HepG2 (cell line): ENCODE data around the gene LRRC19. TPM values are rescaled to one million over a fixed set of nuclear protein-coding genes. Genes with fewer than 3 reads are reported as not detected.

ENCODE experiments used
- ATAC-seq: fragments of 200-7000 bp; cut with Tn5 transposase; 3 replicates; pipeline ENCODE4 v1.9.1; 2020; ENCODE audit warnings: mild to moderate bottlenecking, moderate library complexity
- BruUV-seq: library from RNA; stranded (reverse); fragments of 400-500 nt; replicated peaks from 2 replicates; lab custom pipeline; 2021; lab: Mats Ljungman, UMichigan
- CTCF ChIA-PET: fragments of 300-600 bp; formaldehyde crosslinking; extraction: SDS; loops from one replicate; lab custom pipeline; 2021; ENCODE audit warnings: low total read pairs, inconsistent platforms, low intra/inter-chr PET ratio; lab: Yijun Ruan, JAX
- POLR2A ChIA-PET: fragments of 350-600 bp; sonication (Branson Sonifier 250); formaldehyde crosslinking; loops from one replicate; lab custom pipeline; 2020; ENCODE audit warnings: antibody characterized with exemption, inconsistent platforms; lab: Yijun Ruan, JAX
- DNase-seq: peaks from one replicate; pipeline ENCODE4 v3.0.0-alpha.2; 2015; ENCODE audit warnings: low spot score
- FAIRE-seq: peaks from 3 replicates; lab custom pipeline; 2011; peaks lifted over from hg19 to GRCh38; lab: Jason Lieb, UNC
- H2AFZ ChIP-seq: one replicate; pipeline ENCODE4 v1.6.1; 2011; ENCODE audit warnings: low read length, inconsistent platforms
- H3K27ac ChIP-seq: fragments of 300-600 bp; 3 replicates; pipeline ENCODE4 v1.8.0; 2011; ENCODE audit warnings: mixed run types, mild to moderate bottlenecking, mixed read lengths, low read length, inconsistent platforms; ENCODE audit not compliant: insufficient read depth; ENCODE audit errors: extremely low read length
- H3K27me3 ChIP-seq, 2 experiments: fragments of 200-600 bp in 1 of 2; 2 replicates in 1 of 2; 3 replicates in 1 of 2; pipeline versions ENCODE4 v1.6.0 to v1.8.0; 2011; ENCODE audit warnings: low read length in 2 of 2, mild to moderate bottlenecking in 2 of 2, moderate library complexity in 2 of 2, inconsistent platforms in 1 of 2; ENCODE audit not compliant: insufficient read depth in 2 of 2, control insufficient read depth in 1 of 2
- H3K36me3 ChIP-seq, 2 experiments: fragments of 200-600 bp in 1 of 2; replicated peaks in 1 of 2; 2 replicates in 1 of 2; 3 replicates in 1 of 2; pipeline versions ENCODE4 v1.5.1 to v1.8.0; 2011; ENCODE audit warnings: low read length in 2 of 2, inconsistent platforms in 1 of 2; ENCODE audit not compliant: insufficient read depth in 2 of 2, control insufficient read depth in 1 of 2
- H3K4me1 ChIP-seq: 2 replicates; pipeline ENCODE4 v1.5.1; 2012; ENCODE audit warnings: low read length, inconsistent platforms; ENCODE audit not compliant: insufficient read depth
- H3K4me2 ChIP-seq: 2 replicates; pipeline ENCODE4 v1.6.0; 2011; ENCODE audit warnings: low read depth, low read length, inconsistent platforms
- H3K4me3 ChIP-seq, 3 experiments: fragments of 200-600 bp in 1 of 3; sonication (generic), shearing (Covaris generic) in 1 of 3; replicated peaks in 1 of 3; 2 replicates each; pipeline ENCODE4 v1.5.1; 2011 to 2016; ENCODE audit warnings: low read length in 3 of 3, inconsistent platforms in 2 of 3, low read depth in 2 of 3, mild to moderate bottlenecking in 2 of 3, control low read depth in 1 of 3, mixed read lengths in 1 of 3; ENCODE audit not compliant: insufficient read depth in 1 of 3
- H3K79me2 ChIP-seq: one replicate; pipeline ENCODE4 v1.6.1; 2011; ENCODE audit warnings: low read length, inconsistent platforms; ENCODE audit not compliant: insufficient read depth
- H3K9ac ChIP-seq: 2 replicates; pipeline ENCODE4 v1.6.0; 2011; ENCODE audit warnings: mild to moderate bottlenecking, low read depth, low read length, inconsistent platforms; ENCODE audit not compliant: insufficient read depth
- H3K9me3 ChIP-seq: 2 replicates; pipeline ENCODE4 v1.5.1; 2012; ENCODE audit warnings: mild to moderate bottlenecking, low read length
- H4K20me1 ChIP-seq: 2 replicates; pipeline ENCODE4 v1.6.0; 2011; ENCODE audit warnings: inconsistent platforms, mild to moderate bottlenecking, low read length, moderate library complexity; ENCODE audit not compliant: insufficient read depth
- AFF4 ChIP-seq: sonication (generic); formaldehyde crosslinking; IDR thresholded peaks from 2 replicates; pipeline ENCODE4 v1.4.0; 2020; ENCODE audit warnings: missing genetic modification reagents
- ESRRA ChIP-seq: sonication (generic); formaldehyde crosslinking; IDR thresholded peaks from 2 replicates; pipeline ENCODE4 v1.5.1; 2020; ENCODE audit warnings: mild to moderate bottlenecking, low read depth, missing genetic modification reagents
- FOXO1 ChIP-seq: sonication (generic); formaldehyde crosslinking; IDR thresholded peaks from 2 replicates; pipeline ENCODE4 v1.4.0; 2020; ENCODE audit warnings: missing genetic modification reagents
- HCFC1 ChIP-seq: fragments of 150-350 bp; IDR thresholded peaks from 2 replicates; pipeline ENCODE4 v1.6.1; 2014; ENCODE audit warnings: low read depth, low read length
- KAT8 ChIP-seq: IDR thresholded peaks from 2 replicates; pipeline ENCODE4 v1.6.1; 2016; ENCODE audit warnings: missing genetic modification reagents, missing compliant biosample characterization
- MXD1 ChIP-seq: sonication (generic); formaldehyde crosslinking; IDR thresholded peaks from 2 replicates; pipeline ENCODE4 v1.4.0; 2020; ENCODE audit warnings: mild to moderate bottlenecking, missing genetic modification reagents
- PHF5A ChIP-seq: IDR thresholded peaks from one replicate; pipeline ENCODE4 v1.6.1; 2018; ENCODE audit warnings: low read depth, missing genetic modification reagents; ENCODE audit not compliant: unreplicated experiment
- RARG ChIP-seq: sonication (generic); formaldehyde crosslinking; IDR thresholded peaks from 2 replicates; pipeline ENCODE4 v1.4.0; 2020; ENCODE audit warnings: low read depth, mild to moderate bottlenecking, missing genetic modification reagents
- ZNF275 ChIP-seq: sonication (generic); formaldehyde crosslinking; IDR thresholded peaks from 2 replicates; pipeline ENCODE4 v1.8.0; 2022; ENCODE audit warnings: missing genetic modification reagents, mild to moderate bottlenecking, inconsistent platforms, borderline replicate concordance
- ZNF547 ChIP-seq: sonication (generic); formaldehyde crosslinking; IDR thresholded peaks from 2 replicates; pipeline ENCODE4 v1.5.1; 2020; ENCODE audit warnings: mild to moderate bottlenecking, missing genetic modification reagents
- ZNF574 ChIP-seq: sonication (generic); formaldehyde crosslinking; IDR thresholded peaks from 2 replicates; pipeline ENCODE4 v1.4.0; 2020; ENCODE audit warnings: missing genetic modification reagents
- WGBS: methylation state at CpG from one replicate; pipeline ENCODE4 v1.1.6; 2017; ENCODE audit warnings: low lambda C conversion rate; 5-methylcytosine and 5-hydroxymethylcytosine counted together
- in situ Hi-C: cut with HindIII; loops from 2 replicates; pipeline ENCODE4 v1.10.0; 2017; ENCODE audit warnings: low pct_unique_long_range_greater_than_20kb; ENCODE audit not compliant: extremely low pct_ligation_motif_present
- intact Hi-C: fragments of 100-400 bp; cut with micrococcal nuclease; formaldehyde crosslinking; loops from one replicate; pipeline ENCODE4 v1.10.0; 2022; ENCODE audit not compliant: unreplicated experiment
- polyA plus RNA-seq, 8 experiments: library from polyadenylated mRNA; depleted of rRNA in 3 of 8; stranded (reverse) in 7 of 8; unstranded in 1 of 8; fragments of >200 nt; fragmentation: Illumina TruSeq in 4 of 8; extraction: Trizol in 4 of 8; gene quantifications; 2 replicates each; pipeline versions ENCODE4 v1.2.1 to v1.2.3, GENCODE V29; 2011 to 2016; ENCODE audit warnings: low read depth in 4 of 8, missing spikeins in 1 of 8, mixed read lengths in 1 of 8; ENCODE audit not compliant: insufficient read depth in 1 of 8
- total RNA-seq, 5 experiments: library from RNA; depleted of rRNA; stranded (reverse); fragments of >200 nt; fragmentation: Illumina TruSeq; extraction: Trizol; gene quantifications; 2 replicates each; pipeline ENCODE4 v1.2.3, GENCODE V29; 2016; ENCODE audit warnings: low read depth in 1 of 5

LRRC19 gene
- total and polyA plus RNA-seq, 2 of the 13 experiments (the other 11 are each of a cell fraction or from before 2014, with no cell fraction given): not detected

GRCh38 chr9:26950521-26950920 is 55.0 kb downstream of the LRRC19 start:
- no peak overlapping the region for H3K9ac ChIP-seq
- no peaks in the 10 kb centered on the region for H3K9me3 ChIP-seq
- in situ Hi-C loops (no loop called here), intact Hi-C loops (no loop called here)
- BruUV-seq: no TSS peak
- H4K20me1 ChIP-seq: 0 out of 2 replicates have a peak, but pooled peaks cover under 1% of the 10 kb centered on the region
- no peaks in the 10 kb centered on the region for H3K36me3 ChIP-seq
- DNase-seq (no peak), ATAC-seq (no peak), FAIRE-seq (no peak)
- no peak overlapping the region for H3K27ac ChIP-seq
- H3K79me2 ChIP-seq: peaks cover 12% of the 10 kb centered on the region
- H3K4me3 ChIP-seq: no peak overlapping the region
- CTCF ChIA-PET: no interaction called here
- peaks cover 46% of the 10 kb centered on the region for H3K4me1 ChIP-seq
- TF ChIP-seq KAT8 (CRISPR knock-in tag) (no peak), RARG (CRISPR knock-in tag) (no peak), ZNF547 (CRISPR knock-in tag) (no peak), MXD1 (no peak), AFF4 (no peak), FOXO1 (no peak), ZNF275 (CRISPR knock-in tag) (no peak), ZNF574 (CRISPR knock-in tag) (no peak), HCFC1 (no peak), ESRRA (CRISPR knock-in tag) (no peak), PHF5A (CRISPR knock-in tag) (no peak)
- no peaks in the 10 kb centered on the region; a peak in 1 of 5 replicates for H3K27me3 ChIP-seq
- WGBS: 92% methylated on average over 1 of the region's 1 CpG
- no peak overlapping the region for H2AFZ ChIP-seq
- POLR2A ChIA-PET: interaction anchor here (1.0 kb wide), 1 partner anchor 59 kb away, joined by 4 read pairs; no protein-coding TSS in a partner anchor
- no peak overlapping the region for H3K4me2 ChIP-seq
